GM12878 (cell line): ENCODE data around the gene RHEX. TPM values are rescaled to one million over a fixed set of nuclear protein-coding genes. Genes with fewer than 3 reads are reported as not detected.

Experiments used
- ATAC-seq: fragments of 200-7000 bp; cut with Tn5 transposase; 3 replicates; pipeline ENCODE4 v1.9.1; 2020; ENCODE audit warnings: mild to moderate bottlenecking, moderate library complexity
- BruUV-seq: library from RNA; stranded (reverse); fragments of 400-500 nt; replicated peaks from 2 replicates; lab custom pipeline; 2021; lab: Mats Ljungman, UMichigan
- CTCF ChIA-PET: fragments of 300-600 bp; sonication (Branson Sonifier 250); formaldehyde crosslinking; extraction: SDS; loops from one replicate; lab custom pipeline; 2021; ENCODE audit warnings: inconsistent platforms; lab: Yijun Ruan, JAX
- POLR2A ChIA-PET: fragments of 350-600 bp; formaldehyde crosslinking; extraction: SDS; loops from one replicate; lab custom pipeline; 2021; ENCODE audit warnings: inconsistent platforms; lab: Charles Lee
- RAD21 ChIA-PET: fragments of 300-600 bp; sonication (Branson Sonifier 250); formaldehyde crosslinking; loops from one replicate; lab custom pipeline; 2023; ENCODE audit warnings: antibody characterized with exemption; ENCODE audit not compliant: unreplicated experiment; lab: Charles Lee
- SMC1A ChIA-PET: fragments of 300-600 bp; sonication (Branson Sonifier 250); formaldehyde crosslinking; loops from one replicate; lab custom pipeline; 2023; ENCODE audit not compliant: unreplicated experiment, uncharacterized antibody; lab: Charles Lee
- DNase-seq: peaks from one replicate; pipeline ENCODE4 v3.0.0-alpha.2; 2011; ENCODE audit warnings: low read depth, low spot score
- FAIRE-seq: peaks from 3 replicates; lab custom pipeline; 2011; peaks lifted over from hg19 to GRCh38; lab: Jason Lieb, UNC
- H2AFZ ChIP-seq: 2 replicates; pipeline ENCODE4 v1.6.0; 2011; ENCODE audit warnings: low read depth, low read length, control low read depth; ENCODE audit not compliant: control insufficient read depth
- H3K27ac ChIP-seq: 2 replicates; pipeline ENCODE4 v1.5.1; 2011; ENCODE audit warnings: control low read depth; ENCODE audit not compliant: control insufficient read depth, insufficient read depth
- H3K27me3 ChIP-seq, 2 experiments: replicated peaks in 1 of 2; 2 replicates each; pipeline versions ENCODE4 v1.6.0 to v1.6.1; 2011; ENCODE audit warnings: low read length in 1 of 2; ENCODE audit not compliant: control insufficient read depth in 2 of 2, insufficient read depth in 2 of 2
- H3K36me3 ChIP-seq, 2 experiments: 2 replicates each; pipeline ENCODE4 v1.5.1; 2011; ENCODE audit warnings: low read length in 1 of 2; ENCODE audit not compliant: control insufficient read depth in 2 of 2, insufficient read depth in 2 of 2
- H3K4me1 ChIP-seq: 2 replicates; pipeline ENCODE4 v1.6.1; 2011; ENCODE audit warnings: mild to moderate bottlenecking, low read length, moderate library complexity, mixed read lengths; ENCODE audit not compliant: control insufficient read depth, insufficient read depth
- H3K4me2 ChIP-seq: 2 replicates; pipeline ENCODE4 v1.6.0; 2011; ENCODE audit warnings: control low read depth; ENCODE audit not compliant: control insufficient read depth, insufficient read depth
- H3K4me3 ChIP-seq: fragments of 200-600 bp; sonication (generic); 2 replicates; pipeline ENCODE4 v1.5.1; 2016
- H3K79me2 ChIP-seq: 2 replicates; pipeline ENCODE4 v1.6.0; 2011; ENCODE audit warnings: low read length; ENCODE audit not compliant: control insufficient read depth, insufficient read depth
- H3K9ac ChIP-seq: 2 replicates; pipeline ENCODE4 v1.8.0; 2011; ENCODE audit warnings: low read length, control low read depth, mixed read lengths; ENCODE audit not compliant: control insufficient read depth, insufficient read depth
- H3K9me3 ChIP-seq: replicated peaks from 3 replicates; pipeline ENCODE4 v1.5.1; 2011; ENCODE audit warnings: mild to moderate bottlenecking, low read length; ENCODE audit not compliant: control insufficient read depth, insufficient read depth
- H4K20me1 ChIP-seq: 2 replicates; pipeline ENCODE4 v1.6.0; 2011; ENCODE audit not compliant: control insufficient read depth, insufficient read depth
- CREM ChIP-seq: IDR thresholded peaks from 2 replicates; pipeline ENCODE4 v1.6.1; 2014; ENCODE audit warnings: antibody characterized with exemption, low read depth
- E2F4 ChIP-seq: IDR thresholded peaks from 2 replicates; pipeline ENCODE4 v1.6.1; 2012; ENCODE audit warnings: low read depth, low read length, improper control_type of control experiment
- EP300 ChIP-seq, 2 experiments: fragments of 150-350 bp in 1 of 2; IDR thresholded peaks; 2 replicates each; pipeline ENCODE4 v1.6.1; 2011 to 2012; ENCODE audit warnings: low read depth in 2 of 2, low read length in 2 of 2, borderline replicate concordance in 1 of 2, improper control_type of control experiment in 1 of 2, inconsistent platforms in 1 of 2; ENCODE audit not compliant: control insufficient read depth in 1 of 2
- EZH2 ChIP-seq: IDR thresholded peaks from 2 replicates; pipeline ENCODE4 v1.6.1; 2012; ENCODE audit warnings: low read depth, mild to moderate bottlenecking, control low read depth, inconsistent platforms, low read length, borderline replicate concordance; ENCODE audit not compliant: control insufficient read depth
- JUND ChIP-seq: IDR thresholded peaks from 2 replicates; pipeline ENCODE4 v1.6.1; 2012; ENCODE audit warnings: low read depth, mild to moderate bottlenecking, low read length, improper control_type of control experiment, moderate library complexity
- KAT2A ChIP-seq: conservative IDR thresholded peaks from 2 replicates; pipeline ENCODE4 v1.6.1; 2011; ENCODE audit warnings: low read depth, low read length; ENCODE audit not compliant: control insufficient read depth
- NKRF ChIP-seq: fragments of 450-650 bp; conservative IDR thresholded peaks from 2 replicates; pipeline ENCODE4 v1.6.1; 2017; ENCODE audit warnings: mild to moderate bottlenecking, moderate library complexity
- SUZ12 ChIP-seq: fragments of 200-600 bp; sonication (generic); IDR thresholded peaks from one replicate; pipeline ENCODE4 v1.6.1; 2018; ENCODE audit warnings: antibody characterized with exemption, mild to moderate bottlenecking; ENCODE audit not compliant: unreplicated experiment
- TBL1XR1 ChIP-seq: IDR thresholded peaks from 2 replicates; pipeline ENCODE4 v1.6.1; 2012; ENCODE audit warnings: low read depth, low read length, improper control_type of control experiment
- USF2 ChIP-seq: IDR thresholded peaks from 2 replicates; pipeline ENCODE4 v1.6.1; 2011; ENCODE audit warnings: low read depth, low read length, improper control_type of control experiment, borderline replicate concordance
- YY1 ChIP-seq: IDR thresholded peaks from 2 replicates; pipeline ENCODE4 v1.6.1; 2011; ENCODE audit warnings: low read depth, mild to moderate bottlenecking, low read length
- ZNF622 ChIP-seq: fragments of 450-650 bp; IDR thresholded peaks from 2 replicates; pipeline ENCODE4 v1.6.1; 2017; ENCODE audit warnings: mild to moderate bottlenecking, inconsistent platforms
- WGBS: methylation state at CpG from one replicate; pipeline ENCODE4 v1.1.6; 2016; ENCODE audit warnings: low lambda C conversion rate; ENCODE audit not compliant: insufficient replicate concordance, insufficient coverage; ENCODE audit errors: missing lambda C conversion rate; 5-methylcytosine and 5-hydroxymethylcytosine counted together
- in situ Hi-C: fragments of 300-500 bp; cut with MboI; formaldehyde crosslinking; loops from 9 replicates; pipeline ENCODE4 v1.14.3; 2018; ENCODE audit warnings: mixed read lengths
- intact Hi-C: fragments of 100-400 bp; cut with micrococcal nuclease; formaldehyde crosslinking; loops from one replicate; pipeline ENCODE4 v1.14.2; 2022; ENCODE audit not compliant: unreplicated experiment
- polyA plus RNA-seq, 11 experiments: library from polyadenylated mRNA; depleted of rRNA in 4 of 11; unstranded in 6 of 11; stranded (reverse) in 5 of 11; fragments of >200 nt; fragmentation: Nextera tagmentation in 4 of 11; fragmentation: Illumina TruSeq in 1 of 11; extraction: Ambion mirVana in 4 of 11; extraction: Trizol in 1 of 11; gene quantifications; 1 replicate in 1 of 11; 2 replicates in 10 of 11; pipeline versions ENCODE4 v1.2.1 to v1.2.3, GENCODE V29; 2011 to 2016; ENCODE audit warnings: inconsistent platforms in 2 of 11, missing spikeins in 2 of 11, low read depth in 1 of 11
- total RNA-seq, 4 experiments: library from RNA; depleted of rRNA in 3 of 4; stranded (reverse); fragments of >200 nt in 3 of 4; fragmentation: Illumina TruSeq in 1 of 4; extraction: Trizol in 1 of 4; gene quantifications; 2 replicates each; pipeline versions ENCODE4 v1.2.1 to v1.2.3, GENCODE V29; 2013 to 2021

The RHEX gene
- total and polyA plus RNA-seq, 10 of the 15 experiments (the other 5 are each of a cell fraction or from before 2014, with no cell fraction given): 2.4 to 11.4 (median 5.7) TPM

GRCh38 chr1:206142011-206142410, 89.0 kb downstream of the RHEX start:
- Histone ChIP-seq H3K9me3 (no peaks in the 10 kb centered on the region), H3K36me3 (no peaks in the 10 kb centered on the region), H3K27ac (no peak overlapping the region), H3K4me3 (no peak overlapping the region), H3K4me1 (no peaks in the 10 kb centered on the region), H4K20me1 (no peaks in the 10 kb centered on the region), H3K79me2 (no peaks in the 10 kb centered on the region), H3K27me3 (peaks cover 1 to 14% of the 10 kb centered on the region in 2 experiments), H2AFZ (no peak overlapping the region), H3K4me2 (no peak overlapping the region), H3K9ac (no peak overlapping the region)
- BruUV-seq: no TSS peak
- TF ChIP-seq KAT2A: no peak
- ChIA-PET POLR2A (no interaction called here), RAD21 (no interaction called here), CTCF (no interaction called here), SMC1A (no interaction called here)
- WGBS: 58% methylated on average over 3 of the region's 3 CpGs
- no peak for ATAC-seq
- in situ Hi-C loops: no loop called here
- FAIRE-seq: no peak
- no peak for DNase-seq
- intact Hi-C loops: no loop called here

GRCh38 chr1:206142770-206143169, 89.8 kb downstream of the RHEX start:
- SMC1A ChIA-PET: no interaction called here
- FAIRE-seq: no peak

More at GRCh38 chr1:206142770-206143169, 89.8 kb downstream of the RHEX start:
- 10% methylated on average over 2 of the region's 2 CpGs for WGBS
- Histone ChIP-seq H3K9ac (no peak overlapping the region), H4K20me1 (no peaks in the 10 kb centered on the region), H3K27ac (no peak overlapping the region), H3K9me3 (no peaks in the 10 kb centered on the region; the same call in 2 of the 3 replicates), H3K4me2 (no peak overlapping the region), H3K36me3 (no peaks in the 10 kb centered on the region), H3K79me2 (no peaks in the 10 kb centered on the region), H3K27me3 (peaks cover 1 to 14% of the 10 kb centered on the region in 2 experiments), H3K4me1 (no peaks in the 10 kb centered on the region), H3K4me3 (no peak overlapping the region), H2AFZ (no peak overlapping the region)
- TF ChIP-seq EP300 (IDR thresholded peaks at IDR 0.05; ENCODE audit: borderline replicate concordance in 1 of 2, control insufficient read depth in 1 of 2, low read depth in 2 of 2, low read length in 2 of 2): no peak
- TF ChIP-seq E2F4: no peak
- TF ChIP-seq NKRF: no peak
- TF ChIP-seq SUZ12: no peak
- TF ChIP-seq EZH2: no peak
- TF ChIP-seq YY1: no peak
- no peak for TF ChIP-seq TBL1XR1
- TF ChIP-seq CREM: no peak
- TF ChIP-seq USF2: no peak
- TF ChIP-seq ZNF622: no peak
- TF ChIP-seq JUND: no peak
- intact Hi-C loops: no loop called here
- ChIA-PET CTCF (interaction anchor here (0.6 kb wide), 1 partner anchor 242 kb away, joined by 3 read pairs; no protein-coding TSS in a partner anchor), POLR2A (no interaction called here), RAD21 (no interaction called here)
- DNase-seq (no peak), ATAC-seq (no peak)
- in situ Hi-C loops: no loop called here
- BruUV-seq: no TSS peak
